HepG2 (cell line): ENCODE measurements around the gene SNX21. TPM values are rescaled to one million over a fixed set of nuclear protein-coding genes. Genes with fewer than 3 reads are reported as not detected.
A peak's percentile ranks its signal among the peaks of the same experiment; 100 is the strongest.

Experiments
- ETV6 ChIP-seq: sonication (generic); formaldehyde crosslinking; conservative IDR thresholded peaks from 2 replicates; pipeline ENCODE4 v1.4.0; 2020; ENCODE audit warnings: missing genetic modification reagents
- KDM5B ChIP-seq: sonication (generic); formaldehyde crosslinking; IDR thresholded peaks from 2 replicates; pipeline ENCODE4 v1.4.0; 2020; ENCODE audit warnings: missing genetic modification reagents, mild to moderate bottlenecking, borderline replicate concordance
- KMT2A ChIP-seq: sonication (generic); formaldehyde crosslinking; IDR thresholded peaks from 2 replicates; pipeline ENCODE4 v1.4.0; 2020; ENCODE audit warnings: missing genetic modification reagents
- LCORL ChIP-seq, 2 experiments: fragments of 450-650 bp in 1 of 2; sonication (generic) in 1 of 2; formaldehyde crosslinking in 1 of 2; IDR thresholded peaks; 2 replicates each; pipeline versions ENCODE4 v1.5.0 to v1.6.1; 2017 to 2020; ENCODE audit warnings: antibody characterized with exemption in 1 of 2, missing genetic modification reagents in 1 of 2
- NFIB ChIP-seq: sonication (generic); formaldehyde crosslinking; IDR thresholded peaks from 2 replicates; pipeline ENCODE4 v1.9.0; 2021; ENCODE audit warnings: missing genetic modification reagents, mild to moderate bottlenecking, borderline replicate concordance
- ZBTB26 ChIP-seq: IDR thresholded peaks from 2 replicates; pipeline ENCODE4 v1.6.1; 2016; ENCODE audit warnings: missing compliant biosample characterization, missing genetic modification reagents, borderline replicate concordance
- ZFAT ChIP-seq: sonication (generic); formaldehyde crosslinking; conservative IDR thresholded peaks from 2 replicates; pipeline ENCODE4 v1.8.1; 2023; ENCODE audit warnings: missing genetic modification reagents, inconsistent platforms
- ZNF232 ChIP-seq: sonication (generic); formaldehyde crosslinking; IDR thresholded peaks from 2 replicates; pipeline ENCODE4 v1.4.0; 2020; ENCODE audit warnings: missing genetic modification reagents, borderline replicate concordance
- ZNF276 ChIP-seq: sonication (generic); formaldehyde crosslinking; IDR thresholded peaks from 2 replicates; pipeline ENCODE4 v1.4.0; 2020; ENCODE audit warnings: mild to moderate bottlenecking, low read depth, missing genetic modification reagents
- ZNF460 ChIP-seq: sonication (generic); formaldehyde crosslinking; IDR thresholded peaks from 2 replicates; pipeline ENCODE4 v1.5.1; 2020; ENCODE audit warnings: missing genetic modification reagents, mild to moderate bottlenecking, borderline replicate concordance
- ZNF570 ChIP-seq: sonication (generic); formaldehyde crosslinking; IDR thresholded peaks from 2 replicates; pipeline ENCODE4 v1.4.0; 2020; ENCODE audit warnings: mild to moderate bottlenecking, missing genetic modification reagents, borderline replicate concordance
- ZNF766 ChIP-seq: sonication (generic); formaldehyde crosslinking; IDR thresholded peaks from 2 replicates; pipeline ENCODE4 v1.5.0; 2020; ENCODE audit warnings: missing genetic modification reagents, borderline replicate concordance
- ZNF850 ChIP-seq: sonication (generic); formaldehyde crosslinking; conservative IDR thresholded peaks from 2 replicates; pipeline ENCODE4 v1.9.0; 2021; ENCODE audit warnings: mild to moderate bottlenecking, missing genetic modification reagents
- polyA plus RNA-seq, 8 experiments: library from polyadenylated mRNA; depleted of rRNA in 3 of 8; stranded (reverse) in 7 of 8; unstranded in 1 of 8; fragments of >200 nt; fragmentation: Illumina TruSeq in 4 of 8; extraction: Trizol in 4 of 8; gene quantifications; 2 replicates each; pipeline versions ENCODE4 v1.2.1 to v1.2.3, GENCODE V29; 2011 to 2016; ENCODE audit warnings: low read depth in 4 of 8, missing spikeins in 1 of 8, mixed read lengths in 1 of 8; ENCODE audit not compliant: insufficient read depth in 1 of 8
- total RNA-seq, 5 experiments: library from RNA; depleted of rRNA; stranded (reverse); fragments of >200 nt; fragmentation: Illumina TruSeq; extraction: Trizol; gene quantifications; 2 replicates each; pipeline ENCODE4 v1.2.3, GENCODE V29; 2016; ENCODE audit warnings: low read depth in 1 of 5
- TF ChIP-seq, protein P1 (sequence below): sonication (generic); formaldehyde crosslinking; IDR thresholded peaks from 2 replicates; pipeline ENCODE4 v1.4.0; 2020; ENCODE audit warnings: low read depth, missing genetic modification reagents
- TF ChIP-seq, protein P2 (sequence below): sonication (generic); formaldehyde crosslinking; IDR thresholded peaks from 2 replicates; pipeline ENCODE4 v1.8.1; 2023; ENCODE audit warnings: mild to moderate bottlenecking, moderate library complexity, missing genetic modification reagents
- TF ChIP-seq, protein P3 (sequence below): sonication (generic); formaldehyde crosslinking; IDR thresholded peaks from 2 replicates; pipeline ENCODE4 v1.4.0; 2020; ENCODE audit warnings: mild to moderate bottlenecking, missing genetic modification reagents

SNX21 gene
- total and polyA plus RNA-seq, 2 of the 13 experiments (the other 11 are each of a cell fraction or from before 2014, with no cell fraction given) = 7.7 to 12.8 TPM

GRCh38 chr20:45833030-45833882, at the start of gene SNX21 (continued):
- TF ChIP-seq, protein P1, sequence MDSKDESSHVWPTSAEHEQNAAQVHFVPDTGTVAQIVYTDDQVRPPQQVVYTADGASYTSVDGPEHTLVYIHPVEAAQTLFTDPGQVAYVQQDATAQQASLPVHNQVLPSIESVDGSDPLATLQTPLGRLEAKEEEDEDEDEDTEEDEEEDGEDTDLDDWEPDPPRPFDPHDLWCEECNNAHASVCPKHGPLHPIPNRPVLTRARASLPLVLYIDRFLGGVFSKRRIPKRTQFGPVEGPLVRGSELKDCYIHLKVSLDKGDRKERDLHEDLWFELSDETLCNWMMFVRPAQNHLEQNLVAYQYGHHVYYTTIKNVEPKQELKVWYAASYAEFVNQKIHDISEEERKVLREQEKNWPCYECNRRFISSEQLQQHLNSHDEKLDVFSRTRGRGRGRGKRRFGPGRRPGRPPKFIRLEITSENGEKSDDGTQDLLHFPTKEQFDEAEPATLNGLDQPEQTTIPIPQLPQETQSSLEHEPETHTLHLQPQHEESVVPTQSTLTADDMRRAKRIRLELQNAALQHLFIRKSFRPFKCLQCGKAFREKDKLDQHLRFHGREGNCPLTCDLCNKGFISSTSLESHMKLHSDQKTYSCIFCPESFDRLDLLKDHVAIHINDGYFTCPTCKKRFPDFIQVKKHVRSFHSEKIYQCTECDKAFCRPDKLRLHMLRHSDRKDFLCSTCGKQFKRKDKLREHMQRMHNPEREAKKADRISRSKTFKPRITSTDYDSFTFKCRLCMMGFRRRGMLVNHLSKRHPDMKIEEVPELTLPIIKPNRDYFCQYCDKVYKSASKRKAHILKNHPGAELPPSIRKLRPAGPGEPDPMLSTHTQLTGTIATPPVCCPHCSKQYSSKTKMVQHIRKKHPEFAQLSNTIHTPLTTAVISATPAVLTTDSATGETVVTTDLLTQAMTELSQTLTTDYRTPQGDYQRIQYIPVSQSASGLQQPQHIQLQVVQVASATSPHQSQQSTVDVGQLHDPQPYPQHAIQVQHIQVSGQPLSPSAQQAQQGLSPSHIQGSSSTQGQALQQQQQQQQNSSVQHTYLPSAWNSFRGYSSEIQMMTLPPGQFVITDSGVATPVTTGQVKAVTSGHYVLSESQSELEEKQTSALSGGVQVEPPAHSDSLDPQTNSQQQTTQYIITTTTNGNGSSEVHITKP (CRISPR knock-in tag) = no peak
- no peak; the same call in 1 of the 2 replicates for TF ChIP-seq ETV6
- peak; percentile 14; the same call in 1 of the 2 replicates for TF ChIP-seq ZNF850 (CRISPR knock-in tag)
- peak; percentile 17; the same call in 1 of the 2 replicates for TF ChIP-seq ZNF276
- TF ChIP-seq ZNF570 (CRISPR knock-in tag) = peak; percentile 30; the same call in 1 of the 2 replicates
- peak; percentile 90 for TF ChIP-seq ZNF766
- TF ChIP-seq NFIB (CRISPR knock-in tag) = no peak
- 0 out of 2 replicates have a peak, but pooled peaks have one; percentile 18 for TF ChIP-seq ZFAT
- TF ChIP-seq, protein P2, sequence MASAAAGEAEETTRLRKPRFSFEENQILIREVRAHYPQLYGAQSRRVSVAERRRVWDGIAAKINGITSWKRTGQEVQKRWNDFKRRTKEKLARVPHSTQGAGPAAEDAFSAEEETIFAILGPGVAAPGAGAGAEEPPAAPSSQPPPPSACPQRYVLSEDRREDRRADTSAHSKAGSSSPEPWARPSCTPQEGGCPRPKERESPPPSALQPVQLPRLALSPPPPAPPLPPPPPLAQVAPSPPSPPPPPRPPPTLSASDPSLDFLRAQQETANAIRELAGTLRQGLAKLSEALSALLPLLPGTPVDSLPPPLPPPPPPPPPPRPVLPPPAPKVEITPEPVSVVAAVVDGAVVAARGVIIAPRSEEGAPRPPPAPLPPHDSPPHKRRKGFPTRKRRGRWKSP = no peak; the same call in 1 of the 2 replicates
- TF ChIP-seq ZBTB26 = peak; percentile 5; the same call in 1 of the 2 replicates
- no peak; the same call in 1 of the 2 replicates for TF ChIP-seq KMT2A (CRISPR knock-in tag)
- TF ChIP-seq ZNF460 (CRISPR knock-in tag) = peak; percentile 60; the same call in 1 of the 2 replicates
- TF ChIP-seq ZNF232 (CRISPR knock-in tag) = peak; percentile 68; the same call in 1 of the 2 replicates
- TF ChIP-seq LCORL (IDR thresholded peaks at IDR 0.05) = peak; percentile 71
- TF ChIP-seq LCORL (CRISPR knock-in tag; IDR thresholded peaks at IDR 0.05) = peak; percentile 84
- TF ChIP-seq KDM5B (CRISPR knock-in tag) = no peak
- TF ChIP-seq, protein P3, sequence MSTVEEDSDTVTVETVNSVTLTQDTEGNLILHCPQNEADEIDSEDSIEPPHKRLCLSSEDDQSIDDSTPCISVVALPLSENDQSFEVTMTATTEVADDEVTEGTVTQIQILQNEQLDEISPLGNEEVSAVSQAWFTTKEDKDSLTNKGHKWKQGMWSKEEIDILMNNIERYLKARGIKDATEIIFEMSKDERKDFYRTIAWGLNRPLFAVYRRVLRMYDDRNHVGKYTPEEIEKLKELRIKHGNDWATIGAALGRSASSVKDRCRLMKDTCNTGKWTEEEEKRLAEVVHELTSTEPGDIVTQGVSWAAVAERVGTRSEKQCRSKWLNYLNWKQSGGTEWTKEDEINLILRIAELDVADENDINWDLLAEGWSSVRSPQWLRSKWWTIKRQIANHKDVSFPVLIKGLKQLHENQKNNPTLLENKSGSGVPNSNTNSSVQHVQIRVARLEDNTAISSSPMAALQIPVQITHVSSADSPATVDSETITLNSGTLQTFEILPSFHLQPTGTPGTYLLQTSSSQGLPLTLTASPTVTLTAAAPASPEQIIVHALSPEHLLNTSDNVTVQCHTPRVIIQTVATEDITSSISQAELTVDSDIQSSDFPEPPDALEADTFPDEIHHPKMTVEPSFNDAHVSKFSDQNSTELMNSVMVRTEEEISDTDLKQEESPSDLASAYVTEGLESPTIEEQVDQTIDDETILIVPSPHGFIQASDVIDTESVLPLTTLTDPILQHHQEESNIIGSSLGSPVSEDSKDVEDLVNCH (CRISPR knock-in tag) = no peak
